ENCODE data around the gene PLAAT2.

PLAAT2 gene

DNA sequence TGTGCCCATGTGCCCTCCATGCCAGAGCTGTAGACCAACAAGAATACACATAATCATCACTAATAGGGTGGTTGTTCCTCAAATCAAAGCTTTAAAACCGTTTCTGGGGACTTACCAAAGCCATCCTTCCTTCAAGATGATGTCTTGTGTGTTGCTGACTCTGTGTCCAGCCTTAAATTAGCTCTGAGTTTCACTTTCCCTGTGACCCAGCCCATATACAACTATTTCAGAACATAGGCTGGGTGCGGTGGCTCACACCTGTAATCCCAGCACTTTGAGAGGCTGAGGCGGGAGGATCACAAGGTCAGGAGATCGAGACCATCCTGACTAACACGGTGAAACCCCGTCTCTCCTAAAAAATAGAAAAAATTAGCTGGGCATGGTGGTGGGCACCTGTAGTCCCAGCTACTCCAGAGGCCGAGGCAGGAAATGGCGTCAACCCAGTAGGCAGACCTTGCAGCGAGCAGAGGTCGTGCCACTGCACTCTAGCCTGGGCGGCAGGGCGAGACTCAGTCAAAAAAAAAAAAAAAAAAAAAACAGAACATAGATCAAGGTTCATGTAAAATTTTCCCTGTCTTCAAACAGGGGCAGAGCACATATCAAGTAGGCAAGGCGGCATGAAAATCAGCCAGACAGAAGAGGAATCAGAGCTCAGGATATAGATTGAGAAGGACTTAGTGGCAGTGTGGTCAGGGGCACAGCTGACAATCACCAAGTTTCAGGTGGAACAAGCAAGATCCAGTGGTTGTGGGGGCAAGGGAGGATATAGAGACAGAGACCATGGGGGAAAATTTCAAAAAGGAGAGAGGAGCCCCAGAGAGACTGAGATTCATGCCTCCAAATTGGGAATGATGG lies at the start of gene PLAAT2:
TSS of gene PLAAT2 (minus strand) at position 179 of the 855 bp plus-strand sequence. CDS start at position 124, 55 bp downstream.
- Histone ChIP-seq H3K4me1 (peaks cover 0 to 28% (median 19%) of the 10 kb centered on the region in 4 donors), H3K4me3 (no peak within 1 kb of the TSS), H3K36me3 (no peaks in the 10 kb centered on the region), H3K27me3 (no peaks in the 10 kb centered on the region), H3K27ac (no peak within 1 kb of the TSS), H3K9me3 (no peaks in the 10 kb centered on the region)
- intact Hi-C loops (cut with DNase I; ENCODE audit: low total_unique reads), result no loop called here
- no peak for DNase-seq
- no peak for TF ChIP-seq CTCF (IDR thresholded peaks at IDR 0.05)

GRCh38 chr11:63612181-63612580 lies 49.0 kb upstream of the PLAAT2 start:
- no peak for TF ChIP-seq CTCF (IDR thresholded peaks at IDR 0.05)
- H3K9me3 ChIP-seq, result no peaks in the 10 kb centered on the region
- H3K27me3 ChIP-seq, result no peaks in the 10 kb centered on the region
- H3K27ac ChIP-seq, result peak overlapping the region; percentile 75 to 80
- peak overlapping the region; percentile 68 to 69 for H3K4me3 ChIP-seq
- DNase-seq, result no peak
- intact Hi-C loops (cut with DNase I; ENCODE audit: low total_unique reads), result no loop called here
- H3K4me1 ChIP-seq, result peaks cover 0 to 50% (median 36%) of the 10 kb centered on the region in 4 donors
- H3K36me3 ChIP-seq, result no peaks in the 10 kb centered on the region

- no peak for DNase-seq
- no peaks in the 10 kb centered on the region for H3K36me3 ChIP-seq
- no peaks in the 10 kb centered on the region for H3K9me3 ChIP-seq
- TF ChIP-seq CTCF (IDR thresholded peaks at IDR 0.05), result no peak
- H3K4me1 ChIP-seq, result peaks cover 0 to 50% (median 36%) of the 10 kb centered on the region in 4 donors
- H3K27ac ChIP-seq, result peak overlapping the region in 1 of 2 donors; percentile 75
- H3K4me3 ChIP-seq, result no peak overlapping the region
- intact Hi-C loops (cut with DNase I; ENCODE audit: low total_unique reads), result no loop called here
- H3K27me3 ChIP-seq, result no peaks in the 10 kb centered on the region
Measured at GRCh38 chr11:63611395-63611747, 48.2 kb upstream of the PLAAT2 start.

DNA sequence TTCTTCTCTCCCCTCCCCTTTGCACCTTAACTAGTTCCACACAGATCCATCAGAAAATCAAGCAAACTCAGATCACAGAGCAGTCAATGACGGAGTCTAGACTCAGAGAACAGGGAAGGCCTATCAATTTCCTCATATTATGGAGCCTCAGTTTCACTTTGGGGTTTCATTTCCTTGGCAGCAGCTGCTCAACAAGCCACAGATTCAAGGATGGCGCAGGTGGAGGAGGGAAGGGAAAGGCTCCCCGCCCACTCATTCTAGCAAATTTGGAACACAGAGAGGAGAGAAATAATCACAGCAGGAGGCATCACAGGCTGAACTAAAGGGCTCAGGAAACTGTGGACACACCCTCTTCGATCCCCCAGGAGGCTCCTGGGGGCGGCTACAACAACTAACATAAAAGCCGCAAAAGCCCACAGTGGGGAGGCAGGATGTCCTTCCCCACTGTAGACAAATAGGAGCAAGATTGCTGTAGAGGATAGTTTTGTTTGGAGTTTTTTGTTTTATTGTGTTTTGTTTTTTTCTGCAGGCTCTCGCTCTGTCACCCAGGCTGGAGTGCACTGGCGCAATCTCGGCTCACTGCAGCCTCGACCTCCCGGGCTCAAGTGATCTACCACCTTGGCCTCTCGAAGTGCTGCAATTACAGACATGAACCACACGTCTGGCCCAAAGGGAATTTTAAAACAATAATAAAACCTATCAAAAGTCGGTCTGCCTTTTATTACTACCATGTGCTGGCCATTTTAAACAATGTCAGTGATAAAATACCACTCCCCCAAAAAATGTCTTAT lies 47.6 kb upstream of the PLAAT2 start:
- intact Hi-C loops (cut with DNase I; ENCODE audit: low total_unique reads), result no loop called here
- Histone ChIP-seq H3K4me1 (peaks cover 0 to 50% (median 36%) of the 10 kb centered on the region in 4 donors), H3K27me3 (no peaks in the 10 kb centered on the region), H3K9me3 (no peaks in the 10 kb centered on the region), H3K36me3 (peaks cover 0 to 4% (median 0%) of the 10 kb centered on the region in 3 donors), H3K4me3 (no peak overlapping the region), H3K27ac (peak overlapping the region; percentile 22 to 75)
- no peak for DNase-seq
- TF ChIP-seq CTCF (IDR thresholded peaks at IDR 0.05), result no peak

DNA sequence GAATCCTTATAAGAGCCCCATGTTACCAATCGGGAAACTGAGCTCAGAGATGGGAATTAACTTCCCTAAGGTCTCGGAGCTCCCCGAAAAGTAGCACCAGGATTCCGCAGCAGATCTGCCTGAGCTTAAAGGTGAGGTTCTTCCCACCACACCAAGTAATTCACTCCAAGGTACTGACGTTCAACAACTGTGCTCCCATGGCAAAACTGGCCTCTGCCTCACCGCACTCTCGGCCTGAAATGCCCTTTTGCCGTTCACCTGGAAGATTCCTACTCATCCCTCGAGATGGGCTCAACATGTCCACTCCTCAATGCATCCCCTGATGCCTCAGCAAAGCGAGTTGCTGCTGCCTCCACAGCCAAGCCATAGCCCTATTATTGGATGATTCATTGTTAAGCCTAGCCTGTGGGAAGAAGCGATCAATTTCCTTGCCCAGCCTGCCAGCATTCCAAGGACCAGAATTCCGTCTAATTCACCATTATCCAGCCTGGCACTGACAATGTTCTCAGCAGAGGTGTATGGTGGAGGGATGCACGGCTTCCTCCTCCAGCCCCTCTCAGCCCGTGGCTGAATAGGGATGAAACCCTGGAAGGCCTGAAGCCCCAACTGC lies 46.9 kb upstream of the PLAAT2 start:
- peak in 1 of 2 donors; percentile 41 for DNase-seq
- no peak for TF ChIP-seq CTCF (IDR thresholded peaks at IDR 0.05)
- intact Hi-C loops (cut with DNase I; ENCODE audit: low total_unique reads), result loop anchor here (5.0 kb wide), 1 partner anchor 73 kb away; the partner anchor contains the start of gene PLAAT4
- Histone ChIP-seq H3K36me3 (peaks cover 0 to 4% (median 0%) of the 10 kb centered on the region in 3 donors), H3K4me1 (peaks cover 0 to 50% (median 36%) of the 10 kb centered on the region in 4 donors), H3K4me3 (no peak overlapping the region), H3K9me3 (no peaks in the 10 kb centered on the region), H3K27ac (peak overlapping the region; percentile 36 to 50), H3K27me3 (no peaks in the 10 kb centered on the region)

Measured in tibial artery (tissue), 4 donors.